Measurements from ENCODE around the gene GAREM2.

DNA sequence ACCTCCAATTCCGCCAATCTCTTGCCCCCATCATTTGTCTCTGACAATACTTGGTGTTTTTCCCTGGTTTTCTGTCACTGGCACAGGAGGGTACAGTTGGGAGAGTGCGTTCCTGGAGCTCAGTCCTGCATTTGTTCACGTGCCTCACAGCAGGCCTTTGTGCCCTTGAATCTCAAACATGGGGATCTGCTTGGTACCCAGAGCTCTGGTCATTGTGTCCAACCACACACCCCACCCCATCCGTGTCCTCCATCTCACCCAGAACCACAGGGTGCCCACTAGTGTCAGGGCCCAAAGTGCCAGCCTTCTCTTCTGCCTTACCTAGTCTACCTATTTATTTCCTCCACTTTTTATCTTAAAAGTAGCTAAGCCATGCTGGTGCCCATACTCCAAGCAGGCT is 16.2 kb downstream of the GAREM2 start:
- no peak for TF ChIP-seq POLR2A (IDR thresholded peaks at IDR 0.05; ENCODE audit: low read depth, low read length)
- no peak for TF ChIP-seq POLR2AphosphoS5 (IDR thresholded peaks at IDR 0.05; ENCODE audit: insufficient read depth, low read depth, low read length)
- TF ChIP-seq, protein P1, sequence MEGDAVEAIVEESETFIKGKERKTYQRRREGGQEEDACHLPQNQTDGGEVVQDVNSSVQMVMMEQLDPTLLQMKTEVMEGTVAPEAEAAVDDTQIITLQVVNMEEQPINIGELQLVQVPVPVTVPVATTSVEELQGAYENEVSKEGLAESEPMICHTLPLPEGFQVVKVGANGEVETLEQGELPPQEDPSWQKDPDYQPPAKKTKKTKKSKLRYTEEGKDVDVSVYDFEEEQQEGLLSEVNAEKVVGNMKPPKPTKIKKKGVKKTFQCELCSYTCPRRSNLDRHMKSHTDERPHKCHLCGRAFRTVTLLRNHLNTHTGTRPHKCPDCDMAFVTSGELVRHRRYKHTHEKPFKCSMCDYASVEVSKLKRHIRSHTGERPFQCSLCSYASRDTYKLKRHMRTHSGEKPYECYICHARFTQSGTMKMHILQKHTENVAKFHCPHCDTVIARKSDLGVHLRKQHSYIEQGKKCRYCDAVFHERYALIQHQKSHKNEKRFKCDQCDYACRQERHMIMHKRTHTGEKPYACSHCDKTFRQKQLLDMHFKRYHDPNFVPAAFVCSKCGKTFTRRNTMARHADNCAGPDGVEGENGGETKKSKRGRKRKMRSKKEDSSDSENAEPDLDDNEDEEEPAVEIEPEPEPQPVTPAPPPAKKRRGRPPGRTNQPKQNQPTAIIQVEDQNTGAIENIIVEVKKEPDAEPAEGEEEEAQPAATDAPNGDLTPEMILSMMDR (IDR thresholded peaks at IDR 0.05; ENCODE audit: extremely low read depth in 1 of 2, insufficient read depth in 1 of 2, low read depth in 1 of 2, low read length in 2 of 2), result no peak
- no peak for TF ChIP-seq JUN (IDR thresholded peaks at IDR 0.05; ENCODE audit: borderline replicate concordance, insufficient read depth, insufficient read length, low read depth)
- TF ChIP-seq, protein P2, sequence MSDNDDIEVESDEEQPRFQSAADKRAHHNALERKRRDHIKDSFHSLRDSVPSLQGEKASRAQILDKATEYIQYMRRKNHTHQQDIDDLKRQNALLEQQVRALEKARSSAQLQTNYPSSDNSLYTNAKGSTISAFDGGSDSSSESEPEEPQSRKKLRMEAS (IDR thresholded peaks at IDR 0.05; ENCODE audit: insufficient read depth, insufficient read length), result no peak
- no peak for TF ChIP-seq EZH2 (IDR thresholded peaks at IDR 0.05; ENCODE audit: borderline replicate concordance, low read depth, low read length, severe bottlenecking)
- no peak for TF ChIP-seq GATA2 (IDR thresholded peaks at IDR 0.05; ENCODE audit: insufficient read depth, insufficient read length, low read depth, low read length)

Measured in endothelial cell of umbilical vein (primary cell).